ENCODE measurements around the gene SF3B3.
"Not testable (repeated sequence)": the region's sequence is repeated elsewhere in the genome, so short reads cannot be mapped to it uniquely, and the experiment has no call there.

Gene SF3B3

DNA sequence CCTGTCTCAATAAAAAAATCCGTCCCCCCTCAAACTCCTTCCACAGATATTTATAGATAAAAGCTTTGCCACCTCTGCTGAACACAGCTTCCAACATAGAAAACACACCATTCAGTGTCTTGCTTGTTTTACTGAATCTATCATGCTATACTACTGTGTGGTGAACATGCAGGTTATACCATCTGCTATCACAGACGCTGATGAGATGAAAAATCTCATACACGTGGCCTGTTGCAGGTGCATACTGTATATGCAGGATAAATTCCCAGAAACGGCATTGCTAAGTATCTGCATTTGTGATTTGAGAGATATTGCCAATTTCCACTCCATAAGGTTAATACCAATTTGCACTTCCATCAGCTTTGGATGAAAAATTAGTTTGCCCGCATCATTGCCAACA is 92.3 kb downstream of the SF3B3 start:
- DNase-seq (ENCODE audit: low read depth in 2 of 2), result no peak

DNA sequence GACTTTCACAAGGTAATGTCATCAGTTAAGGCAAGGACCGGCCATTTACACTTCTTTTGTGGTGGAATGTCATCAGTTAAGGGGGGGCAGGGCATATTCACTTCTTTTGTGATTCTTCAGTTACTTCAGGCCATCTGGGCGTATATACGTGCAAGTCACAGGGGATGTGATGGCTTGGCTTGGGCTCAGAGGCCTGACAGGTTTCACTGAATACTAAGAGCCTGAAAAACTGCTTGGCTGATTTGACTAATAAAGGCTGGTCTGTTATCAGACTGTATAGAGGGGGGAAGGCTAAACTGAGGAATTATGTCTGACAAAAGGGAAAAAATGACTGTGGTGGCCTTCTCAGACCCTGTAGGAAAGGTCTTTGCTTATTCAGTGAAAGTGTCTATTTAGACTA is 98.2 kb downstream of the SF3B3 start:
- DNase-seq (ENCODE audit: low read depth in 2 of 2), result not testable (repeated sequence)

Measured in activated CD8-positive, alpha-beta memory T cell treated with anti-CD3 and anti-CD28 coated beads for 4 hours (primary cell).